ENCODE data around the gene CNTNAP5.
"Not testable (repeated sequence)": the region's sequence is repeated elsewhere in the genome, so short reads cannot be mapped to it uniquely, and the experiment has no call there.

Gene CNTNAP5

DNA sequence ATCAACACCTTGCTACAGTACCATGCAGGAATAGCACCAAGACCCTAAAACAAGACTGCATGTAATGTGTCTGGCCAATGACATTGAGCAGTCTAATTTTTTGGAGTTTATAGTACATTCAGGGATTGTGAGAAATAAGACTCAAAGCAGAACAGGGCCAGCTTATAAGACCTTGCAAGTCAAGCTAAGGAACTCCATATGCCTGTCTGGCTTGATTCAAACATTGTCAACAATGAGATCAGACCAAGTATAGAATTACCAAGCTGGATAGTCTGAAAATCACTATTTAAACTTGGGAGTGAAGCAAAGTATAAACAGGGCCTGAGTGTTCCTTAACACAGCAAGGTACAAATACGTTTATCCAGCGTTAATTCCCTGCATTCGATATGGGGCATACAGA, 370.9 kb downstream of the CNTNAP5 start:
- Histone ChIP-seq H2AFZ (ENCODE audit: low read length) (no peak overlapping the region), H3K4me1 (ENCODE audit: low read length) (no peaks in the 10 kb centered on the region), H3K9me3 (replicated peaks; ENCODE audit: insufficient read depth, low read length) (no peaks in the 10 kb centered on the region), H3F3A (ENCODE audit: insufficient read depth, low read length) (no peaks in the 10 kb centered on the region), H3K79me2 (ENCODE audit: low read length) (no peaks in the 10 kb centered on the region), H3K36me3 (replicated peaks; ENCODE audit: insufficient read depth, low read length) (no peaks in the 10 kb centered on the region), H3K9me2 (replicated peaks; ENCODE audit: insufficient read depth, low read length) (no peaks in the 10 kb centered on the region), H3K4me2 (ENCODE audit: low read depth, low read length) (no peak overlapping the region), H3K9ac (ENCODE audit: low read length) (no peak overlapping the region), H3K27ac (ENCODE audit: low read length) (no peak overlapping the region), H3K27me3 (replicated peaks; ENCODE audit: insufficient read depth, low read length) (no peaks in the 10 kb centered on the region), H3K4me3 (ENCODE audit: low read length) (no peak overlapping the region), H4K20me1 (ENCODE audit: insufficient read depth, low read length) (no peaks in the 10 kb centered on the region)
- no peak for DNase-seq
- TF ChIP-seq EZH2phosphoT487 (IDR thresholded peaks at IDR 0.05; ENCODE audit: low read length): no peak
- TF ChIP-seq EZH2 (optimal IDR thresholded peaks at IDR 0.05; ENCODE audit: low read depth, low read length): no peak
- TF ChIP-seq, protein P1, sequence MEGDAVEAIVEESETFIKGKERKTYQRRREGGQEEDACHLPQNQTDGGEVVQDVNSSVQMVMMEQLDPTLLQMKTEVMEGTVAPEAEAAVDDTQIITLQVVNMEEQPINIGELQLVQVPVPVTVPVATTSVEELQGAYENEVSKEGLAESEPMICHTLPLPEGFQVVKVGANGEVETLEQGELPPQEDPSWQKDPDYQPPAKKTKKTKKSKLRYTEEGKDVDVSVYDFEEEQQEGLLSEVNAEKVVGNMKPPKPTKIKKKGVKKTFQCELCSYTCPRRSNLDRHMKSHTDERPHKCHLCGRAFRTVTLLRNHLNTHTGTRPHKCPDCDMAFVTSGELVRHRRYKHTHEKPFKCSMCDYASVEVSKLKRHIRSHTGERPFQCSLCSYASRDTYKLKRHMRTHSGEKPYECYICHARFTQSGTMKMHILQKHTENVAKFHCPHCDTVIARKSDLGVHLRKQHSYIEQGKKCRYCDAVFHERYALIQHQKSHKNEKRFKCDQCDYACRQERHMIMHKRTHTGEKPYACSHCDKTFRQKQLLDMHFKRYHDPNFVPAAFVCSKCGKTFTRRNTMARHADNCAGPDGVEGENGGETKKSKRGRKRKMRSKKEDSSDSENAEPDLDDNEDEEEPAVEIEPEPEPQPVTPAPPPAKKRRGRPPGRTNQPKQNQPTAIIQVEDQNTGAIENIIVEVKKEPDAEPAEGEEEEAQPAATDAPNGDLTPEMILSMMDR (IDR thresholded peaks at IDR 0.05; ENCODE audit: low read length): no peak

DNA sequence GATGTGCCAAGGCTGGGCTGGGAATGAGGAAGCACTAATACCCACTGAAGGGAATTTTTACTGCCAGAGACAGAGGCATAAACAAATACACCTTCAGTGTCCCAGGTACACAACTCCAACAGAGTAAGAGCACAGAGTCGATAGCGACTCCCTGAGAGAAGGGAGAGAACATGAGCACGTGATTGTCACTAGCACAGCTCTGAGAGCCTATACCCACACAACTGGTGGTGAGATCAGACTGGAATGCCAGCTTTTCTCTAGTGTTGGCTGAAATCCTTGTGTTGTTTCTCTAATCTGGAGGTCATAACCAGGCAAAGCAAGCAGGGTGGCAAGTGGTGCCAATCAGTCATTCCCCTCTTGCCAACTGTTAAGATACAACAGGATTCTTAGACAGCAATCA, 377.2 kb downstream of the CNTNAP5 start:
- Histone ChIP-seq H3K4me1 (ENCODE audit: low read length) (no peaks in the 10 kb centered on the region), H3K4me2 (ENCODE audit: low read depth, low read length) (no peak overlapping the region), H3K27me3 (replicated peaks; ENCODE audit: insufficient read depth, low read length) (no peaks in the 10 kb centered on the region), H3K9me2 (replicated peaks; ENCODE audit: insufficient read depth, low read length) (no peaks in the 10 kb centered on the region), H3K9me3 (replicated peaks; ENCODE audit: insufficient read depth, low read length) (no peaks in the 10 kb centered on the region), H3K36me3 (replicated peaks; ENCODE audit: insufficient read depth, low read length) (no peaks in the 10 kb centered on the region), H3F3A (ENCODE audit: insufficient read depth, low read length) (no peaks in the 10 kb centered on the region), H2AFZ (ENCODE audit: low read length) (no peak overlapping the region), H3K79me2 (ENCODE audit: low read length) (no peaks in the 10 kb centered on the region), H3K9ac (ENCODE audit: low read length) (no peak overlapping the region), H3K27ac (ENCODE audit: low read length) (no peak overlapping the region), H4K20me1 (ENCODE audit: insufficient read depth, low read length) (no peaks in the 10 kb centered on the region), H3K4me3 (ENCODE audit: low read length) (no peak overlapping the region)
- no peak for DNase-seq
- TF ChIP-seq, protein P1 (IDR thresholded peaks at IDR 0.05; ENCODE audit: low read length): no peak
- TF ChIP-seq EZH2phosphoT487 (IDR thresholded peaks at IDR 0.05; ENCODE audit: low read length): no peak
- no peak for TF ChIP-seq EZH2 (optimal IDR thresholded peaks at IDR 0.05; ENCODE audit: low read depth, low read length)

DNA sequence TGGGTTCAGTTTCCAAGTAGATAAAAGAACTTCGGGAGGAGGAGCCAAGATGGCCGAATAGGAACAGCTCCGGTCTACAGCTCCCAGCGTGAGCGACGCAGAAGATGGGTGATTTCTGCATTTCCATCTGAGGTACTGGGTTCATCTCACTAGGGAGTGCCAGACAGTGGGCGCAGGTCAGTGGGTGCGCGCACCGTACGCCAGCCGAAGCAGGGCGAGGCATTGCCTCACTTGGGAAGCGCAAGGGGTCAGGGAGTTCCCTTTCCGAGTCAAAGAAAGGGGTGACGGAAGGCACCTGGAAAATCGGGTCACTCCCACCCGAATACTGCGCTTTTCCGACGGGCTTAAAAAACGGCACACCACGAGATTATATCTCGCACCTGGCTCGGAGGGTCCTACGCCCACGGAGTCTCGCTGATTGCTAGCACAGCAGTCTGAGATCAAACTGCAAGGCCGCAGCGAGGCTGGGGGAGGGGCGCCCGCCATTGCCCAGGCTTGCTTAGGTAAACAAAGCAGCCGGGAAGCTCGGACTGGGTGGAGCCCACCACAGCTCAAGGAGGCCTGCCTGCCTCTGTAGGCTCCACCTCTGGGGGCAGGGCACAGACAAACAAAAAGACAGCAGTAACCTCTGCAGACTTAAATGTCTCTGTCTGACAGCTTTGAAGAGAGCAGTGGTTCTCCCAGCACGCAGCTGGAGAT, 382.9 kb downstream of the CNTNAP5 start:
- H3K9ac ChIP-seq (ENCODE audit: low read length); H3F3A ChIP-seq (ENCODE audit: insufficient read depth, low read length); H3K4me2 ChIP-seq (ENCODE audit: low read depth, low read length); H3K27ac ChIP-seq (ENCODE audit: low read length); H2AFZ ChIP-seq (ENCODE audit: low read length); H3K79me2 ChIP-seq (ENCODE audit: low read length); H4K20me1 ChIP-seq (ENCODE audit: insufficient read depth, low read length); H3K9me3 ChIP-seq (replicated peaks; ENCODE audit: insufficient read depth, low read length); H3K36me3 ChIP-seq (replicated peaks; ENCODE audit: insufficient read depth, low read length); H3K27me3 ChIP-seq (replicated peaks; ENCODE audit: insufficient read depth, low read length); H3K4me3 ChIP-seq (ENCODE audit: low read length); H3K9me2 ChIP-seq (replicated peaks; ENCODE audit: insufficient read depth, low read length); DNase-seq; H3K4me1 ChIP-seq (ENCODE audit: low read length): not testable (repeated sequence)

DNA sequence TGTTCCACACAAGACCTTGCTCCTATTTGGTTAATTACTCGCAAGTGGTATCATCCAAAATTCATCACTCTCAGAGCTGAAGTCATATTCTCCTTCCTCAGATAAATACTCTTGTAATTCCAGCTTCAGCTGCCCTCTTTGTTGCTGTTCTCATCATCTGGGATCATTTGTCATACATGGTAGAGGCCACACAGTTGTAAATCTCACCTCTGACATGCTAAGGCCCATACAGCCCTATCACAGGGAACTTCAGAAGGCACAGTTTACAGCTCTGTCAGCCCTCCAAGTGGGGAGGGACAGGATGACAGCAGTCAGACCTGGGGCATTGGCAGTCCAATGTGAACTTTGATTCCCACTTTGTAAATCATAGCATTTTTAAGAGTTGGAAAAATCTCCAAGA, 399.0 kb downstream of the CNTNAP5 start:
- H2AFZ ChIP-seq (ENCODE audit: low read length): no peak overlapping the region
- no peaks in the 10 kb centered on the region for H4K20me1 ChIP-seq (ENCODE audit: insufficient read depth, low read length)
- no peak overlapping the region for H3K9ac ChIP-seq (ENCODE audit: low read length)
- no peaks in the 10 kb centered on the region for H3K9me2 ChIP-seq (replicated peaks; ENCODE audit: insufficient read depth, low read length)
- H3K79me2 ChIP-seq (ENCODE audit: low read length): no peaks in the 10 kb centered on the region
- H3K4me1 ChIP-seq (ENCODE audit: low read length): no peaks in the 10 kb centered on the region
- no peak for DNase-seq
- no peaks in the 10 kb centered on the region for H3K27me3 ChIP-seq (replicated peaks; ENCODE audit: insufficient read depth, low read length)
- no peak overlapping the region for H3K4me2 ChIP-seq (ENCODE audit: low read depth, low read length)
- H3K27ac ChIP-seq (ENCODE audit: low read length): no peak overlapping the region
- H3K36me3 ChIP-seq (replicated peaks; ENCODE audit: insufficient read depth, low read length): no peaks in the 10 kb centered on the region
- H3K9me3 ChIP-seq (replicated peaks; ENCODE audit: insufficient read depth, low read length): no peaks in the 10 kb centered on the region
- no peak for TF ChIP-seq EZH2phosphoT487 (IDR thresholded peaks at IDR 0.05; ENCODE audit: low read length)
- TF ChIP-seq, protein P1 (IDR thresholded peaks at IDR 0.05; ENCODE audit: low read length): no peak
- TF ChIP-seq EZH2 (optimal IDR thresholded peaks at IDR 0.05; ENCODE audit: low read depth, low read length): no peak
- H3F3A ChIP-seq (ENCODE audit: insufficient read depth, low read length): no peaks in the 10 kb centered on the region
- no peak overlapping the region for H3K4me3 ChIP-seq (ENCODE audit: low read length)

Data from MM.1S (cell line).